C4-2B (cell line): ENCODE results near the gene KIT.

Source experiments
- CTCF ChIP-seq: fragments of 450-650 bp; conservative IDR thresholded peaks from 2 replicates; pipeline ENCODE4 v1.5.1; 2017; ENCODE audit warnings: mild to moderate bottlenecking
- ZFX ChIP-seq: fragments of 450-650 bp; IDR thresholded peaks from 2 replicates; pipeline ENCODE4 v1.6.1; 2017

GRCh38 chr4:54737421-54737820, 79.7 kb downstream of the KIT start:
- TF ChIP-seq CTCF (no peak), ZFX (no peak)
